Tongue (tissue), 2 donors: Measurements from ENCODE around the gene HDAC7. TPM values are rescaled to one million over a fixed set of nuclear protein-coding genes. Genes with fewer than 3 reads are reported as not detected.
"Not testable (repeated sequence)": the region's sequence is repeated elsewhere in the genome, so short reads cannot be mapped to it uniquely, and the experiment has no call there.

ENCODE experiments used
- DNase-seq: peaks from one replicate; pipeline ENCODE4 v3.0.0-alpha.2; 2015
- total RNA-seq: library from RNA; depleted of rRNA; stranded (reverse); fragments of >200 nt; gene quantifications from one replicate; pipeline ENCODE4 v1.2.3, GENCODE V29; 2014

The HDAC7 gene
- total RNA-seq, 1 donor from 2014 or later = 35.4 TPM

- DNase-seq = peak; percentile 84
Measured at GRCh38 chr12:47812797-47813510, 6.7 kb downstream of the HDAC7 start.

GRCh38 chr12:47811581-47812484 is 7.9 kb downstream of the HDAC7 start:
- peak; percentile 45 for DNase-seq

GRCh38 chr12:47811072-47811396 is 8.7 kb downstream of the HDAC7 start:
- DNase-seq = no peak

- not testable (repeated sequence) for DNase-seq
Measured at GRCh38 chr12:47809518-47809917, 10.2 kb downstream of the HDAC7 start.

- no peak for DNase-seq
Measured at GRCh38 chr12:47808574-47809365, 10.9 kb downstream of the HDAC7 start.

- peak; percentile 64 for DNase-seq
Measured at GRCh38 chr12:47808050-47808449, 11.7 kb downstream of the HDAC7 start.

GRCh38 chr12:47807338-47807737 is 12.4 kb downstream of the HDAC7 start:
- no peak for DNase-seq

- no peak for DNase-seq
Measured at GRCh38 chr12:47805417-47805816, 14.3 kb downstream of the HDAC7 start.

- DNase-seq = no peak
Measured at GRCh38 chr12:47804171-47804570, 15.5 kb downstream of the HDAC7 start.

- no peak for DNase-seq
Measured at GRCh38 chr12:47803191-47803875, 16.4 kb downstream of the HDAC7 start.

GRCh38 chr12:47802312-47802711 is 17.4 kb downstream of the HDAC7 start:
- no peak for DNase-seq

GRCh38 chr12:47801904-47802246 is 17.8 kb downstream of the HDAC7 start:
- no peak for DNase-seq

GRCh38 chr12:47801170-47801903 is 18.4 kb downstream of the HDAC7 start:
- no peak for DNase-seq

- no peak for DNase-seq
Measured at GRCh38 chr12:47800582-47800981, 19.1 kb downstream of the HDAC7 start.

- DNase-seq = no peak
Measured at GRCh38 chr12:47799357-47799955, 20.2 kb downstream of the HDAC7 start.

- DNase-seq = no peak
Measured at GRCh38 chr12:47798382-47798948, 21.2 kb downstream of the HDAC7 start.

- no peak for DNase-seq
Measured at GRCh38 chr12:47797441-47797840, 22.3 kb downstream of the HDAC7 start.

GRCh38 chr12:47795814-47796411 is 23.8 kb downstream of the HDAC7 start:
- DNase-seq = no peak

GRCh38 chr12:47795121-47795813 is 24.4 kb downstream of the HDAC7 start:
- no peak for DNase-seq

GRCh38 chr12:47794679-47795078 is 25.0 kb downstream of the HDAC7 start:
- no peak for DNase-seq
